RWPE1 (cell line): Measurements from ENCODE around the gene NAB1.

ENCODE experiments used
- CTCF ChIA-PET: fragments of 350-600 bp; sonication (Branson Sonifier 250); formaldehyde crosslinking; extraction: SDS; loops from one replicate; lab custom pipeline; 2021; lab: Yijun Ruan, JAX
- POLR2A ChIA-PET: fragments of 400-600 bp; formaldehyde crosslinking; extraction: SDS; loops from one replicate; lab custom pipeline; 2020; ENCODE audit warnings: antibody characterized with exemption; ENCODE audit not compliant: low non-redundant PET; lab: Yijun Ruan, JAX
- DNase-seq: peaks from one replicate; pipeline ENCODE4 v3.0.0; 2012; ENCODE audit warnings: low spot score
- H3K27ac ChIP-seq: fragments of 450-650 bp; 2 replicates; pipeline ENCODE4 v1.5.1; 2017
- TF ChIP-seq, protein P1 (sequence below): fragments of 450-650 bp; conservative IDR thresholded peaks from 2 replicates; pipeline ENCODE4 v1.5.1; 2017; ENCODE audit warnings: low read depth, mild to moderate bottlenecking

Gene NAB1

DNA sequence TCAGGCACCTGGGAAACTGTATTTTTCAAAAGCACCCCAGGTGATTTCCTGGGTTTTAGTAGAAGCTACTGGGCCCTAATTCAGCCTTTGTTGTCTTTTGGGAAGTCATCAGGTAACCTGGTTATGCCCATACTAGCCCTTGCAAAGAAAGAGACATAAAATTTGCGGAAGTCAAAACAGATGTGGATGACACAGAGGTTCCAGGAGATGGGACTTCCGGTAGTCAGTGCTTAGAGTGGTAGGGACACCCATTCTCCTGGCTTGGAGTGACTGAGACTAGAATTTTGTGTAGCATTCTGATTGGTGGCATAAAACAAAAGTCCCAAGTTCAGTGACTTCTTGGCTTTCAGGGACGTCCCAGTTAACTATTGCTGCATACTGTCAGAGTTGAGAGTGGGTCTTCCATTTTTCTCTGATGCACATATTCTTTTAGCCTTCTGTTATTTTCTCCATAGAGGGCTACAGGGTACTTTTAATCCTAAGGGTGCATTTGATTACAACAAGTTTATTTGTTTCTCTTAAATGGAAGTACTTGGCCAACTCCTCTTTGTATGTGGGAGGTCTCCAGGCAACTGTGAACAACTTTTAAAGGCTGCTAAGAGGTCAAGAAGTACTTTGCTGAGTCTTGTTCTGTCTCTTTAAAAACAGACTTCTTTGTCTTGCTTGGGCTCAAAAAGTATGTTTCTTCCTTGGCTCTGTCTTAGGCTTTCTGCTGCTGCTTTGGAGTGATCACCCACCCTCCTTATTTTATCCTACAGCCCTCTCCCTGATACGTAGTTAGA lies 8.8 kb downstream of the NAB1 start:
- H3K27ac ChIP-seq: no peak overlapping the region
- TF ChIP-seq, protein P1, sequence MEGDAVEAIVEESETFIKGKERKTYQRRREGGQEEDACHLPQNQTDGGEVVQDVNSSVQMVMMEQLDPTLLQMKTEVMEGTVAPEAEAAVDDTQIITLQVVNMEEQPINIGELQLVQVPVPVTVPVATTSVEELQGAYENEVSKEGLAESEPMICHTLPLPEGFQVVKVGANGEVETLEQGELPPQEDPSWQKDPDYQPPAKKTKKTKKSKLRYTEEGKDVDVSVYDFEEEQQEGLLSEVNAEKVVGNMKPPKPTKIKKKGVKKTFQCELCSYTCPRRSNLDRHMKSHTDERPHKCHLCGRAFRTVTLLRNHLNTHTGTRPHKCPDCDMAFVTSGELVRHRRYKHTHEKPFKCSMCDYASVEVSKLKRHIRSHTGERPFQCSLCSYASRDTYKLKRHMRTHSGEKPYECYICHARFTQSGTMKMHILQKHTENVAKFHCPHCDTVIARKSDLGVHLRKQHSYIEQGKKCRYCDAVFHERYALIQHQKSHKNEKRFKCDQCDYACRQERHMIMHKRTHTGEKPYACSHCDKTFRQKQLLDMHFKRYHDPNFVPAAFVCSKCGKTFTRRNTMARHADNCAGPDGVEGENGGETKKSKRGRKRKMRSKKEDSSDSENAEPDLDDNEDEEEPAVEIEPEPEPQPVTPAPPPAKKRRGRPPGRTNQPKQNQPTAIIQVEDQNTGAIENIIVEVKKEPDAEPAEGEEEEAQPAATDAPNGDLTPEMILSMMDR: no peak
- CTCF ChIA-PET: interaction anchor here (0.6 kb wide), 2 partner anchors 12 to 148 kb away, joined by 3 read pairs; no protein-coding TSS in a partner anchor
- POLR2A ChIA-PET: no interaction called here
- DNase-seq: no peak

DNA sequence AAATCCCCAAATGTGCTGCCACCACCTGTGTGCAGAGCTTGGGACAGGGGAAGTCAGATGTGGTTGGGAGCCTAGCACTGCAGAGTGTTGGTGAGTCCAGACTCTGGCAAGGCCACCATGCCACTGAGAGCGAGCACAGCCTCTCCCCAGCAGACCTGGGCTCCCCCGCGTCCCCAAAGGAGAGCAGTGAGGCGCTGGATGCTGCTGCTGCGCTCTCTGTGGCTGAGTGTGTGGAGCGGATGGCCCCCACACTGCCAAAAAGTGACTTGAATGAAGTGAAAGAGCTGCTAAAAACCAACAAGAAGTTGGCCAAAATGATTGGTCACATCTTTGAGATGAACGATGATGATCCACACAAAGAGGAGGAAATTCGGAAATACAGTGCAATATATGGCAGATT lies 10.7 kb downstream of the NAB1 start:
- TF ChIP-seq, protein P1: no peak
- POLR2A ChIA-PET: no interaction called here

DNA sequence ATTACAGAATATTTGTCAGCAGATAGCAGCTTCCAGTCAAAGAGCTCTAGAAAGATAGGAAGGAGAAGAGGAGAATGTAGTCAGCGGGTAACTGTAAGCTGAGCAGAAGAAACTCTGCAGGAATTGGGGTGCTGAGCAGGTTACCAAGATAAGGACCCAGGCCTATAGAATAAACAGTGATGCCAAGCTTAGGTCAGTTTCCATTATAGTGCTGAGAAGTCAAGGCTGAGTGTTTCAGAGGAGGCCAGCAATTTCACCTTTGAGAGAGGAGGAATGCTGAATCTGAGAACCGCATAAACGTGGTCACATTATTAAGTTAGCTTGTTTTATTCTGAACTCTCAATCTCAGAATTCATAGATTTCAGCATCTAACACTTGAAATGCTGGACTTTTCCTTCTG lies 13.9 kb downstream of the NAB1 start:
- TF ChIP-seq, protein P1: no peak
- no peak for DNase-seq
- ChIA-PET CTCF (interaction anchor here (0.6 kb wide), 1 partner anchor 39 kb away, joined by 4 read pairs; no protein-coding TSS in a partner anchor), POLR2A (no interaction called here)
- H3K27ac ChIP-seq: no peak overlapping the region

More for the DNA sequence above, 10.7 kb downstream of the NAB1 start:
- CTCF ChIA-PET: no interaction called here
- no peak for DNase-seq
- peak overlapping the region; percentile 30; the same call in 1 of the 2 replicates for H3K27ac ChIP-seq

DNA sequence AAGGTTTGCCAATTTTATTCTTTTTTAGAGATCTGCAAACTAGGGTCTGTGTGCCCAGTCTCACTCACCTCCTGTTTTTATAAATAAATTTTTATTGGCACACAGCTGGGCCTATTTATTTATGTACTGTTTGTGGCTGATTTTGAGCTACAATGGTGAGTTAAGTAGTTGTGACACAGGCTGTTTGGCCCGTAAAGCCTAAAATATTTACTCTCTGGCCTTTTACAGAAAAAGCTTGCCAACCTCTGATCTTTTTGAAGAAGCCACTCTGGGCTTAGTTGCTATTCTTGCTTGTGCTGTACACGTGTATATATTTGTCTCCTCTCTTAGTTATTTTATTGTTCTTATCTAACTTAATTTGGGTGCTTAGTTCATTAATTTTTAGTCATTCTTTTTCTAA lies 14.5 kb downstream of the NAB1 start:
- TF ChIP-seq, protein P1: no peak
- CTCF ChIA-PET: interaction anchor here (0.6 kb wide), 2 partner anchors 9 to 38 kb away, joined by 4 to 5 read pairs; no protein-coding TSS in a partner anchor
- POLR2A ChIA-PET: no interaction called here
- H3K27ac ChIP-seq: no peak overlapping the region
- DNase-seq: no peak

DNA sequence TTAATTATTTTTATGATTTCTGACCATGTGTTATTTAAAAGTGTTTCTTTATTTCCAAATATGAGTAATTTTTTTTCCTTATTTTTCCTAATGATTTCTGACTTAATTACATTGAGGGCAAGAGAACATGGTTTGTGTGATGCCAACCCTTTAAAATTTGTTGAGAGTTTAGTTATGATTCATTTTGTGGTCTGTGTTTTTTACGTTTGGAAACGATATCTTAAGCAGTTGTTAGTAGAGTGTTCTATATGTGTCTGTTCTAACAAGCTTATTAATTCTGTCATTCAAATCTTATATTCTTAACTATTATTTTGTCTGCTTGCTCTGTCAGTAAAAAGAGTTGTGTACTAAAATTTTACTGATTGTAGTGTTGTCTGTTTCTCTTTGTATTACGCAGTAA lies 15.0 kb downstream of the NAB1 start:
- H3K27ac ChIP-seq: no peak overlapping the region
- ChIA-PET POLR2A (no interaction called here), CTCF (interaction anchor here (0.6 to 0.9 kb wide), 3 partner anchors 9 to 21 kb away, joined by 3 to 6 read pairs (median 5); no protein-coding TSS in a partner anchor)
- no peak for DNase-seq
- TF ChIP-seq, protein P1: no peak

DNA sequence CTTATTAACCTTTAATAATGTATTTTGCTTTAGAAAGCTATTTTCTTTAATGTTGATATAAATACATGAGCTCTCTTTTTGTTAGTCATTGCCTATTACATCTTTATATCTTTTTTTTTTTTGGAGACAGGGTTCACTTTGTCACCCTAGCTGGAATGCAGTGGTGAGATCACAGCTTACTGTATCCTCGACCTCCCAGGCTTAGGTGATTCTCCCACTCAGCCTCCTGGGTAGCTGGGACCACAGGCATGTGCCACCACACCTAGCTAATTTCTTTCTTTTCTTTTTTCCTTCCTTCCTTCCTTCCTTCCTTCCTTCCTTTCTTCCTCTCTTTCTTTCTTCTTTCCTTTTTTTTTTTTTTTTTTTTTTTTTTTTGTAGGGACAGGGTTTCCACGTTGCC lies 15.4 kb downstream of the NAB1 start:
- TF ChIP-seq, protein P1: no peak
- ChIA-PET CTCF (interaction anchor here (0.7 to 0.9 kb wide), 2 partner anchors 16 to 21 kb away, joined by 3 to 6 read pairs; no protein-coding TSS in a partner anchor), POLR2A (no interaction called here)
- DNase-seq: no peak
- no peak overlapping the region for H3K27ac ChIP-seq
